Activated CD4-positive, CD25-positive, alpha-beta regulatory T cell treated with anti-CD3 and anti-CD28 coated beads, Interleukin-2, amount 50 U/mL, for 24 hours (primary cell): Measurements from ENCODE around the gene HHAT.
"Not testable (repeated sequence)": the region's sequence is repeated elsewhere in the genome, so short reads cannot be mapped to it uniquely, and the experiment has no call there.

Experiments
- ATAC-seq, 2 donors: fragments of 150-1000 bp; cut with Tn5 transposase; one replicate each; pipeline ENCODE4 v1.10.0; 2021; ENCODE audit warnings: mild to moderate bottlenecking in 1 of 2, moderate library complexity in 1 of 2

The HHAT gene

DNA sequence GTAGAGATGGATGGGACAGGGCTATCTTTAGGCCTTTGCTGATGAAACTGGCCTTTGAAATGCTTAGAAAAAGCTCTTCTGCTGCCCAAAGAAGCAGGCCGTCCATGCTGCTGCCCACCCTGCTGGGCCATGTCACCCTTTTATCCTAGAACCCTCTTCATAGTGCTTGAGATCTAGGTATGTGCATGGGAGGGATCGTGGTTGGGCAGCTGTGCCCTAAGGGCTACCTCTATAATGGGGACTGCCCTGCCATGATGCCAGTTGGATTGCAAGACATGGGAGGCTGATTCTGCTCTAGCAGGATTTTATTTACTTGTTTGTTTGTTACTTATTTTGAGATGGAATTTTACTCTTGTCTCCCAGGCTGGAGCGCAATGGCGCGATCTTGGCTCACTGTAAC is 69.0 kb downstream of the HHAT start:
- no peak for ATAC-seq

DNA sequence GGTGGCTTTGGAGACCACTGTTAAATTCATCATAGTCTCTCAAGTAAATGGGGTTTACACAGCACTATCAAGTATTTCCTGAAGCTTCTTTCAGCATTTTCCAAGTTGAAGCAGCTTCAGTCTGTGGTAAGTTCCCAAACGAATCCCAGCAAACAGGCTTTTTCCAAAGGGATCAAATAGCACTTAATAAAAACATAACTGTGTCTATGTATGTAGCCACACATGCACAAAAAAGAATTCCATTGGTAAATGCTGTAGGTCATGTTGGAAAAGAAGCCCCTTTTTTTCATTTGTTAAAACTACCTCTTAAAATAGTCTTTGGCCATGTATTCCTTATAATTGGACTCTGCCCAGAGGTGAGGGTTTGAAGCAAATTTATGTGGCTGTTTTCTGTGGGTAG is 69.8 kb downstream of the HHAT start:
- ATAC-seq: no peak

DNA sequence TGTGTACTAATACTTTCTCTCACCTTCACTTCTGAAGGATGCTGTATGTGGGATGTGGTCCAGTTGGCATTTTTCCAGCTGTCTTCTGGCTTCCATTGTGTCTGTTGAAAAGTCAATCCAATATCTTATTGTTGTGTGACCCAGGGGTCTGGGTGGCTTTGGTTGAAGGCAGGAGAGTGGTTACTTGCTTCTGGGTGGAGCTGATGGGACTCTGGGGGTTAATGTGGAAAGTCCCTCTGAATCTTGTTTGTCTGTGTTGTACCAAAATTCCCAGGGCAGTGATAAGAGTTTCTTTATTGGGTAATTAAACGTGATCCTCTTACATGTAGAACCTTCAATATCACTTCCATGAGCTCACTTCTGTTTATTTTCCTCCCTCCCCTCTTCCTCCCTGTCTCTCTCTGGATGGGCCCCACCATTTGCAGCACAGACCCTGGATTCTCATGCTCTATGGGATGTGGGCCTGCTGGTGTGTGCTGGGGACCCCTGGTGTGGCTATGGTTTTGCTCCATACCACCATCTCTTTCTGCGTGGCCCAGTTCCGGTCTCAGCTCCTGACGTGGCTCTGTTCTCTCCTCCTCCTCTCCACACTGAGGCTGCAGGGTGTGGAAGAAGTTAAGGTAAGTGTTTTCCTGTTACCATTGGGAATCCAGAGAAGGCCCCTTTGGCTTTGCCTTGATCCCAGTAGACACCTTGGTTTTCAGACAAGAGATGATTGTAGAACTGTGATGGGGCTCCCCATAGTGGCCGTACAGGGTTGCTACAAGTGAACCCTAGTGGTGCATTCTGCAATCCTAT is 71.5 kb downstream of the HHAT start:
- peak; percentile 40 to 42 for ATAC-seq

DNA sequence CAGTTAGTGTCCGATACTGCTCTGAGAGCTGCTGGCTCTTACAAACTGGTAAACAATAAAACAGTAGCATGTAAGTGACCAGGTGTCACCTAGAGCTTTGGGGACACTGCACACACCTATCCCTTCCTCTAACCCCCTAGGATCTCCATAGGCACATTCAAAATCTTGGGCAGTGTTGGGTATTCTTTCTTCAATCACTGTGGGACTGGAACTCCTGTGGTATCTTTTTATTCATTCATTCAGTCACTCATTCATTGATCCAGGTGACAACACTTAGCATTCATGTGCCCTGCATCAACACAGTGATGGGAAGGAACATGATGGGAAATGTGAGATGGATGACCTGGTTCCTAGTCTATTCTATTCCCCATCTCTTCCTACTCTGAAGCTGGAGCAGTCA is 73.9 kb downstream of the HHAT start:
- ATAC-seq: no peak

DNA sequence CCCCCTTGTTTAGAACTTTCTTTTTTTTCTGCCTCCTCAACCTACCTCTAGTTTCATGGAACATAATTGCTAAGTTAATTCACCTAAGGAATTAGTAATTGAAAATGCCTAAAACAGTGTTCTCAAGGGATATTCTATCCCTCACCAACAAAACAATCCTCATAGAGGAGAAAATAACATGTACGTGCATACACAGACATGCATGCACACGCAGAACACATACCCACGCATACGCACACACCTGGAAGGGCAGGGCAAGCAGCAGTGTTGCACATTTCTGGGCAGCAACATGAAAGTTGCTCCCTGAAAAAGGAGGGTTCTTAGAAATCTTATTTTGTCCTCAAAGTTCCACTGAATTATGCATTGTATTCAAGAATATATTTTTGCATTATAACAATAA is 76.6 kb downstream of the HHAT start:
- ATAC-seq: no peak

DNA sequence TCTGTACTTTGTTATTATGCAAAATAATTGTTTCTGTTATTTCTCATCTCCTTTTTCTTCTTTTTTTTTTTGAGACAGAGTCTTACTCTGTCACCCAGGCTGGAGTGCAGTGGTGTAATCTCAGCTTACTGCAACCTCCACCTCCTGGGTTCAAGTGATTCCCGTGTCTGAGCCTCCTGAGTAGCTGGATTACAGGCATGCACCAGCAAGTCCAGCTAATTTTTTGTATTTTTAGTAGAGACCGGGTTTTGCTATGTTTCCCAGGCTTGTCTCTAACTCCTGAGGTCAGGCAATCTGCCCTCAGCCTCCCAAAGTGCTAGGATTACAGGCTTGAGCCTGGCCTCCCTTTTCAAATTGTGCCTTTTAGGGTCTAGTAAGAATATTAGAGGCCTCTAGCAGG is 77.6 kb downstream of the HHAT start:
- not testable (repeated sequence) for ATAC-seq

DNA sequence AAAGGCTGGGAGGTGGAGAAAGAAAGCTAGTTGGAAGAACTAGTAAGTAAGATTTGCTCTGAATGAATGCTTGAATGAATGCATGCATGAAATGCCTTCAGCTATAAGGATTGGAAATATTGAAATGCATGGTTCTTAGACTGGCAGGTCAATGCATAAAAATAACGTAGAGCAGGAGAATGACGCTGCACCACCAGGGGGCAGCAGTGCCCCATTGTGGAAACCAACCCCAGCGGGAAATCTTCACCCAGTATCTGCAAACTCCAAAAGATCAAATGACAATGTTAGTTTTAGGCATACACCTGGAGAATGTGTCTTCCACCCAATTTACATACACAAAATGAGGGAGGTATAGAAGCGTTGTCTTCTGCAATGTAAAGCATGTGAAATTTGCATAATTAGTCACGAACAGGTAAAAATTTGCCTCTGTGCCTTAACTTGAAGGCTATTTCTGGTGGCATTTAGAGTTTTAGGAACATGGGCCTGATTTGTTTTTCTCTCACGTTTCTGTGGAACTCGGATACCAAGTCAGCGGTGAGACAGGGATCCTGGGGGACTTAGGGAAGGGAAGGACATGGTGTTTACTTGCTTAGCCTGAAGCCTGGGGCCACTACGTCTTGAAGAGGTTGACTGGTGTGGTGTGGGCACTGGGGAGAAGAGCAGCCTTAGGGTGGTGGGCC is 78.6 kb downstream of the HHAT start:
- ATAC-seq: peak; percentile 35 to 43

DNA sequence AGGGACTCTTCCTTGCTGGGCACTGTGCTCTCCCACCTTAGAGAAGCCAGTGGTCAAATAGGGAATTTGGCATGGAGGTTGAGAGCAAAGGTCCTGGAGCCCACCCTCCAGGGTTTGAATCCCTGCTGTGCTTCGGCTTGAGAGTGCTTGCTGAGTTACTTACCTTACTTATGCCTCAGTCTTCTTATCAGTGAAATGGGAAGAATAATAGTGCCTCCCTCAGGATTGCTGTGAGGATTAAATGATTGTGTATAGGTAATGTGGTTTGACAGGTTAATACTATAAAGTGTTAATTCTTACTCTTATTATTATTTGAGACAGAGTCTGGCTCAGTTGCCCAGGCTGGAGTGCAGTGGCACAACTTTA is 79.2 kb downstream of the HHAT start:
- ATAC-seq: no peak

DNA sequence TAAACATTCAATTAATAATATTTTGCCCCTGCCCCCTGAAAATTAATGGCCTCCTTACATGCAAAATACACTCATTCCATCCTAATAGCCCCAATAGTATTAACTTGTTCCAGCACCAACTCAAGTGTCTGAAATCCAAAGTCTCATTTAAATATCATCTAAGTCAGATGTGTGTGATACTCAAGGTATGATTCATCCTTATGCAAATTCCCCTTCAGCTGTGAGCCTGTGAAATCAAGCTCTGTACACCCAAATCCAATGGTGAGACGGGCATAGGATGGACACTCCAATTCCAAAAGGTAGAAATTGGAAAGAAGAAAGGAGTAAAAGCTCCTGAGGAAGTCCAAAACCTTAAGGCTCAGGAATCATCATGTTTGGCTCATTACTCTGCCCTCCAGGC is 83.5 kb downstream of the HHAT start:
- no peak for ATAC-seq

DNA sequence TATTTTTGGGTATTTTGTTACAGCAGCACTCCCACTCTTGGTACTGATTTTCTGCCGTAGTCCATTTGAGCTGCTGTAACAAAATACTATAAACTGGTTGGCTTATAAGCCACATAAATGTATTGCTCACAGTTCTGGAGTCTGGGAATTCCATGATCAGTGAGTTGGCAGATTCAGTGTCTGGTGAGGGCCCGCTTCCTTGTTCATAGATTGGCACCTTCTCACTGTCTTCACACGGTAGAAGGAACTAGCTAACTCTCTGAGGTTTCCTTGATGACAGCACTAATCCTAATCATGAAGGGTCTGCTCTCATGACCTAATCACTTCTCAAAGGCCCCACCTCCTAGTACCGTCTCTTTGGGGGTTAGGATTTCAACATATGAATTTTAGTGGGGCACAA is 85.2 kb downstream of the HHAT start:
- no peak for ATAC-seq

DNA sequence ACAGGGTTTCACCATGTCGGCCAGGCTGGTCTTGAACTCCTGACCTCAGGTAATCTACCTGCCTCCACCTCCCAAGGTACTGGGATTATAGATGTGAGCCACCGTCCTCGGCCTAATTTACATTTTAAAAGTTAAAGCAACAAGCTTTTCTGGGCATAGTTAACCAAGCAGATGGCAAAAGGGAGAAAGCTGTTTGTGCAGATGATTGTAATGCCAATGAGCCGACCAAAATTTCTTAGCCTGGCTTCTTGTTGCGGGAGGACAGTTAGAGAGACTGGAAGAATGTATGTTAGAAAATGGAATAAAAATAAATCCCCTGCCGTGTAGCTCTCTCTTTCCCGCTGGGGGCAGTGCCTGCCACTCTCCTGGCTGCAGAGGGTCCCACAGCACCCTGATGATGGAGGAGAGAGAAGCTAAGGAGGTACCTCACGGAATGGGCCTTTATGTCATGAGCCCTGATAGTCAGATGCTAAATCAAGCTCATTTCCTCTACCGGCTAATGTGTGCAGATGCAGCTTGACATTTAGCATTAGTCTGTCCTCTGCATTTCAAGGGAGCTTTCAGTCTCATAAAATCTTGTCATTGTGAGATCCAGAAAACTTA is 87.2 kb downstream of the HHAT start:
- no peak for ATAC-seq

DNA sequence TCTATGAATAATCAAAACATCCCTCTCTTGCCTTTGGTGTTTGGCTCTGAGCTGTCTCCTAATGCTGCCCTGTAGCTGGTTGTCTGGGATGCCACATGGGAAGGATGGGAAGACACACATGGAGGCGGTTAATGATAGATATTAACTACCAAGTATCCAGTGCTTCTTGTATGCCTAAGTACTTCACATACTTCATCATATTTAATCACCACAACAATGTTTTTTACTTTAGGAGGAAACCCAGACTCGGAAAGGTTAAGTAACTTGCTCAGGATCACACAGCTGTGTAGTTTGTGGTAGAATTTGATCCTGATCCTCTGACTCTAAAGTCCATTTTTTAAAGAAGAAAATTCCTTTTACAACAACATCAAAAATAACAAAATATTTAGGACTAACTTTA is 88.0 kb downstream of the HHAT start:
- ATAC-seq: no peak

DNA sequence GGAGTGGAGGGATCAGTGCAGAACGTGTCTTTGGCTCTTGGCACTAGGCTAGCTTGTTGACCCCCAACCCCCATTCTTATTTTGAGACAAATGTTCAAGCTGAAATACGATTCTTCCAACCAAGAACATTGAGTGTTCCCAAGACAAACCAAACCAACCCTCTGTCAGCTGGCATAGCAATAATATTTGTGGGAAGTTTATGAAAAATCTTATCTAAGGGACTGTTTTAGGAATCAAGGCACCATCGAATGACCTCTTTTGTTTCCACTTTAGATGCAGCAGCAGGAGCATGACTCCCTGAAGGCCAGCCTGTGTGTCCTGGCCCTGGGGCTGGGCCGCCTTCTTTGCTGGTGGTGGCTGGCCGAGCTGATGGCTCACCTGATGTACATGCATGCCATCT is 89.2 kb downstream of the HHAT start:
- ATAC-seq: no peak

DNA sequence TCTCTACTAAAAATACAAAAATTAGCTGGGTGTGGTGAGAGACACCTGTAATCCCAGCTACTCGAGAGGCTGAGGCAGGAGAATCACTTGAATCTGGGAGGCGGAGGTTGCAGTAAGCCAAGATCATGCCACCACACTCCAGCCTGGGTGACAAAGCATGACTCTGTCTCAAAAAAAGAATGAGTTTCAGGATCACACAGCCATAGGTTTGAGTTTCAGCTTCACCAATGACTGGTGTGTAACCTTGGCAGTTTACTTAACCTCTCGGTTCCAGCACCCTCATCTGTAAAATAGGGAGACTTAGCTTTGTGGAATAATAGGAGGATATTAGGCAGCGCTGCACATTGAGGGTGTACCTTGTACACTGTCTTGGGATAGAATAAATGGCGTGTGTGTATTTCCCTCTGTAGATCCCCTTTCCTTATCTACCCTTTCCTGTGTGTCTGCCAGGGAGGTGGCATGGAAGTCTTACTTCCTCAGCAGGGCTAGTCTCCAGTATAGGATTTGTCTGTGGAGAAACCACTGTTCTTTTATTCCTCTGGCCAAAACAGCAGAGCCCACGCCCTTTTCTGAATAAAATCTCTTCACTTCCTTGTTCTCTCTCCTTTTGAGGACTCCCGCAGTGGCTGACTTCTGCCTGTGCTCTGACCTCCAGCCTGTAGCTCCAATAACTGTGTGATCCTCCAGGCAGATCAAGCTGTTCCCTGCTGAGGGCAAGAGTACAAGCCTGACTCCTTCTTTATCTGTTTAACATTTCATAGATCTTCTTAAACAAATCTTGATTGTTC is 90.4 kb downstream of the HHAT start:
- no peak for ATAC-seq

DNA sequence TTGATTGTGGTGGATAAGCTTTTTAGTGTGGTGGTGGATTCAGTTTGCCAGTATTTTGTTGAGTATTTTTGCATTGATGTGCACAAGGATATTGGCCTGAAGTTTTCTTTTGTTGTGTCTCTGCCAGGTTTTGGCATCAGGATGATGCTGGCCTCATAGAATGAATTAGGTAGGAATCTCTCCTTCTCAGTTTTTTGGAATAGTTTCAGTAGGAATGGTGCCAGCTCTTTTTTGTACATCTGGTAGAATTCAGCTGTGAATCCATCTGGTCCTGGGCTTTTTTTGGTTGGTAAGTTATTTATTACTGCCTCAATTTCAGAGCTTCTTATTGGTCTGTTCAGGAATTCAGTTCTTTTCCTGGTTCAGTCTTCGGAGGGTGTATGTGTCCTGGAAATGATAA is 98.0 kb downstream of the HHAT start:
- not testable (repeated sequence) for ATAC-seq

DNA sequence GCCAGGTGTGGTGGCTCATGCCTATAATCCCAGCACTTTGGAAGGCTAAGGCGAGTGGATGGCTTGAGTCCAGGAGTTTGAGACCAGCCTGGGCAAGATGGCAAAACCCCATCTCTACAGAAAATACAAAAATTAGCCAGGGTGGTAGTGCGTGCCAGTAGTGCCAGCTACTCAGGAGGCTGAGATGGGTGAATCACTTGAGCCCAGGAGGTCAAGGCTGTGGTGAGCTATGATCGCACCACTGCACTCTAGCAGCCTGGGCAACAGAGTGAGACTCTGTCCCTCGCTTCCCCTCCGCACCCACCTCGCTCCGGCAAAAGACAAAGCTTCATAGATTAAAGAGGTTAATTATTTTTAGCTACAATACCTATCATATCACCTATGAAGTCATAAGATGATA is 100.0 kb downstream of the HHAT start:
- ATAC-seq: no peak

DNA sequence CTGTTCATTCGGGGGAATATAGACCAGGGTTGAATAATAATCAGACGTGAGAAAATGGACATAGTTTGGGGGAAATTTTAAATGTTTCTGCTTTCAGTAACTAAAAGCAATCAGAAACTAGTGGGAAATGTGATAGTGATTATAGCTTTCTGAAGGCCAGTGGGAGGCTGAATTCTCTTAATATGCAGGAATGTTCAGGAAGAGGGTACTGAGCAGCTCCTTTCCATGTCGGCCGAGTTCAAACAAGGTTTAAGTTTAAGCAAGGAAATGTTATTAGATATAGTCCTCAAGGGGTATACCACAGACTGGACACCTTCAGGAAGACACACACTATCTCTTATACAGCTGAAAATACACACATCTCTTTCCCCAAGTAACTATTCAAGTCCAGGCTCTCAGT is 105.5 kb downstream of the HHAT start:
- no peak for ATAC-seq

DNA sequence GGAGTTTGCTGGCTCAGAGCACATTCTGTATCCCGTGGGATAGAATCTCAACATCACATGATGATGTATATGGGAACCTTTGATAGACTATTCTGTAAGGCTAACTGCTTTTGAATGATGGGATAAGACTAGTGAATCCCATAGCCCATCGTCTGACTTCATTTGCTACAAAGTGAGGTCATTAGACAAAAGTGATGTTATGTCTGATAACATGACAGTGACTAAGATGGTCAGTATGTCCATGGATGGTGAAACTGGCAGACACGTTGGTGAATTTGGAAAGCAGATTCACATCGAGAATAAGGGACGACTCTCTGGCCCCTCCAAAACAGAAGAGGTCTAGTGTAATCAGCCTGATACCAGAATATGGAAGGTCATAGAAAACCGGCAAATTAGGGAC is 108.4 kb downstream of the HHAT start:
- no peak for ATAC-seq

DNA sequence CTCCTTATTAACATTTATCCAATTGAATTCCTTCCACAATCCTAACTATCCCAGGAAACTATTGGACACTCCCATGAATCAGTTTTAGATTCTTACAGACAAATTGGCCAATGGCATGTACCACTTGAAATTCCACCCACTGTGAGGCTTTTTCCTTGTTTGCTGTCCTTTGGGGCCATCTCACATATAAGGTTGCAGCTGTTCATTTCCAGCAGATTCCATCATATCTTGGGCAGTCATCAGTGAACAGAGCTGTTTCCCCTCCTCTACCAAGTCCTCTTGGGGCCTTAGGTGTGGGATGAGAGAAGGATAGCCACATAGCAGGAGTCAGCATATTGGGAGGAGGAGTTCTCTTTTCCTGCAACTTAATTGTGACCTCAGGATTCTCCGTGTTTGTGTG is 109.1 kb downstream of the HHAT start:
- no peak for ATAC-seq

DNA sequence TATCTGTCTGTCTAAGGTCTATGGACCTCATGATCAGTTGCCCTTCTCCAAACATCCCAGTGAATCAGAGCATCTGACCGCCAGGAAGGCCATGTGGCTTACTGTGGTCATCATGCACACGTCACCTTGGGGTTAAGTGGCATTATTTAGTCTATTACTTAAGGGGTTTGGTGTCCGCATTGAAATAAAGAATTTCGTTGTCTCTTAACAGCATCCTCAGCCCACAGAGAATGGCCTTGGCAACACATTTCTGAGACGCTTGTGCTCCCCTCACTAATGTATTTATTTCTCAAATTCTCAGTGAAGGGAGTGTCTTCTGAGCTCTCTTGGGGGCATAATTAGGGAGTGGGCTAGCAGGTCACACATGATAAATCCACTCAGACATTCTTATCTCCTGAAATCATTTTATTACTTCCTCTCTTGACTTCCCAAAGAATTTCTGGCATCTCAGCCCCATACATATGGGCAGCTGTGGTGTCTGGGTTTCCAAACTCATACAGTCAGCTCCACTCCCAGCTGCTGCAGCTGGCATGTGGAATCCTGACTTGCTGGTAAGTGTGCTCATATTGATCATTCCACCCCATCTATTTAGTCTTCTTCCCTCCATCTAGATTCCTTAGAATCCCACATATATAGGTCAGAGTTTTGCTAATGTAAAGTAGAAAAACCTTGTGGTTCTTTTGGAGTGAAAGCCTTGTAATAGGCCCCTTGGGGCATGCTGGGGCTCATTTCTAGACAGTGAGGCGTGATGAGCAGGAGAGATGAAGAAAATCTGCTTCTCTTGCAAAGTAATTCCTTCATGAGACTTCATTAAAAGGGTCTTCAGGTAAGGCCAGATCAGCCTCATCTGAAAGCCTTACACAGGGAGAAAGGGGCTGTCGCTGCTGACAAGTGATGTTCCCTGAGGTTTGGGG is 110.5 kb downstream of the HHAT start:
- ATAC-seq: no peak

DNA sequence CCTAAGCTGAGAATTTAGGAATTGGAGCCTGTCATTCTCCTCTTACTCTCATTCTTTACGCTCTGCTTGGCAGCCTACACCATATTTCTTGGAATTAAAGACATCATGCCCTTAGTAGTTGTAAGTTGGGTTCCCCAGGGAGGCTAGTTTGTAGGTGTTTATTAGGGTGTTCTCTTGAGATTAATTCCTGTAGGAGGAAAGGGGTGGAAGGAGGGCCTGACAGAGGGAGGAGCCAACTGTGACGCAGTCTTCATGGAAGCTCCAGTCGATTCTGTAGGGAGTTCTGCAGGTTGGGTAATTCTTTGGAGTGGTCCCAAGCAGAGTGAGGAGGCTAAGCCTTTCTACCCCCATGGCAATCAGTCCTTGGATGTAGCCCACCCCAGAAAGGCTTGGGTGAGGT is 111.4 kb downstream of the HHAT start:
- no peak for ATAC-seq

DNA sequence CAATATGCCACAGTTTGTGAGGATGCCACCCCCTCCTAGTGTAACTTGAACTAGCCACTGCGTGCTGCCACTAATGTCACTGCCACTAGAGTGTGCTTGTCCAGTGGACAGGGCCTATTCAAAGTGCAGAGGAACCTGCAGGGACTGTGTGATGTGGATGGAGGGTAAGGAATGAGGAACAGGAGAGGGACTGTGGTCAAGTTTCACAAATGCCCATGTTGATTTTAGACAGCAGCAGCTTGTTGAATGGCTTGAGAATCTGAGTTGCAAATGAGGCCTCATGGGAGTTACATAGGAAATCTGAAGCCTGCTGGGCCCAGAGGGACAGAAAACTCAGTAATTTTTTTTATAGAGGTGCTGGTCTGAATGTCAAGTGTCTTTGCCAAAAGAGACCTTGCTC is 112.3 kb downstream of the HHAT start:
- ATAC-seq: no peak
